Anterior cingulate cortex (tissue), 58 donors: ENCODE measurements around the gene EXOSC7.
"Not testable (repeated sequence)": the region's sequence is repeated elsewhere in the genome, so short reads cannot be mapped to it uniquely, and the experiment has no call there.

Source experiments
- DNase-seq, 58 donors: peaks; one replicate each; lab custom pipeline; 2025; lab: John Stamatoyannopoulos, UW

The EXOSC7 gene

GRCh38 chr3:44976002-44976815, at the start of gene EXOSC7, which contains the start of gene ZDHHC3:
Gene EXOSC7, plus strand, starts transcription at chr3:44976244. Its CDS starts 34 bp downstream, at chr3:44976278.
Gene ZDHHC3, minus strand, starts transcription at chr3:44976174. Its CDS starts 16,738 bp downstream, at chr3:44959436.
- DNase-seq: peak in 57 of 58 donors; percentile 33 to 89 (median 81)

- no peak for DNase-seq
Observed at GRCh38 chr3:44926921-44927320, 49.1 kb upstream of the EXOSC7 start.

GRCh38 chr3:44927371-44927770, 48.7 kb upstream of the EXOSC7 start:
- no peak for DNase-seq

- DNase-seq: no peak
Observed at GRCh38 chr3:44929782-44930181, 46.3 kb upstream of the EXOSC7 start.

- DNase-seq: no peak
Observed at GRCh38 chr3:44930911-44931310, 45.1 kb upstream of the EXOSC7 start.

GRCh38 chr3:44931791-44932190, 44.3 kb upstream of the EXOSC7 start:
- DNase-seq: no peak

- no peak for DNase-seq
Observed at GRCh38 chr3:44932271-44932670, 43.8 kb upstream of the EXOSC7 start.

- peak in 1 of 58 donors; percentile 15 for DNase-seq
Observed at GRCh38 chr3:44932986-44933944, 42.8 kb upstream of the EXOSC7 start.

GRCh38 chr3:44939581-44940036, 36.4 kb upstream of the EXOSC7 start:
- DNase-seq: peak in 12 of 58 donors; percentile 4 to 75 (median 20)

- DNase-seq: no peak
Observed at GRCh38 chr3:44942202-44942921, 33.7 kb upstream of the EXOSC7 start.

GRCh38 chr3:44948239-44948638, 27.8 kb upstream of the EXOSC7 start:
- no peak for DNase-seq

GRCh38 chr3:44949770-44950169, 26.3 kb upstream of the EXOSC7 start:
- DNase-seq: not testable (repeated sequence)

GRCh38 chr3:44950275-44950734, 25.7 kb upstream of the EXOSC7 start:
- no peak for DNase-seq

- no peak for DNase-seq
Observed at GRCh38 chr3:44952689-44953088, 23.4 kb upstream of the EXOSC7 start.

GRCh38 chr3:44954304-44954703, 21.7 kb upstream of the EXOSC7 start:
- no peak for DNase-seq

GRCh38 chr3:44954962-44955361, 21.1 kb upstream of the EXOSC7 start:
- DNase-seq: no peak

GRCh38 chr3:44955917-44956316, 20.1 kb upstream of the EXOSC7 start:
- DNase-seq: peak in 2 of 58 donors; percentile 5 to 10

GRCh38 chr3:44957986-44958385, 18.1 kb upstream of the EXOSC7 start:
- DNase-seq: no peak

GRCh38 chr3:44958386-44958785, 17.7 kb upstream of the EXOSC7 start:
- no peak for DNase-seq

- no peak for DNase-seq
Observed at GRCh38 chr3:44960387-44961026, 15.5 kb upstream of the EXOSC7 start.
